Measurements from ENCODE around the gene GPRC5C. TPM values are rescaled to one million over a fixed set of nuclear protein-coding genes. Genes with fewer than 3 reads are reported as not detected.

GPRC5C gene
- total RNA-seq, 1 donor from 2014 or later = 70.4 TPM

DNA sequence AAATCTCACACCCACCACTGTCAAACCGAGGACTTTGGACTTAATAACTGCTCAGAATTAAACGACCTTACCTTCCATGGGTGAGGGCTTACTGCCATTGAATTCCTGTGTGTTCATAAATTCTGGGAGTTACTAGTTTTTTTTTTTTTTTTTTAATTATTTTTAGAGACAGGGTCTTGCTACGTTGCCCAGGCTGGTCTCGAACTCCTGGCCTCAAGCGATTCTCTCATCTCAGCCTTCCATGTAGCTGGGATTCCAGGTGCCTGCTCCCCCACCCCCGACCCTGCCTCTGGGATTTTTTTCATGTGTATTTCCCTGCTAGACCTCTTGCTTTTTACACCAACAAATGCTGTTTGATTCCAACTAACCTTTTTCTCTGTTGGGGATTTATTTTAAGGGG, 19.7 kb downstream of the GPRC5C start:
- Histone ChIP-seq H3K36me3 (ENCODE audit: insufficient read depth, low read length) (no peaks in the 10 kb centered on the region), H3K9me3 (ENCODE audit: insufficient read depth, low read depth, low read length) (no peaks in the 10 kb centered on the region), H2AFZ (ENCODE audit: low read depth, low read length) (no peak overlapping the region), H3K27me3 (ENCODE audit: insufficient read depth, low read length) (peaks cover 6% of the 10 kb centered on the region), H4K20me1 (ENCODE audit: insufficient read depth, low read length) (no peaks in the 10 kb centered on the region), H3K27ac (ENCODE audit: low read depth, low read length) (no peak overlapping the region), H3K9ac (ENCODE audit: low read length) (no peak overlapping the region), H3K4me2 (ENCODE audit: low read length) (no peak overlapping the region), H3K79me2 (ENCODE audit: insufficient read depth, low read length) (no peaks in the 10 kb centered on the region), H3K4me3 (ENCODE audit: insufficient read depth, low read depth, low read length) (no peak overlapping the region), H3K4me1 (ENCODE audit: insufficient read depth, low read length) (peaks cover 4% of the 10 kb centered on the region)
- Mint-ChIP-seq H3K9me3 (ENCODE audit: unreplicated experiment) (no peaks in the 10 kb centered on the region), H3K36me3 (ENCODE audit: low read depth, unreplicated experiment) (peaks cover 16% of the 10 kb centered on the region), H3K27ac (ENCODE audit: unreplicated experiment) (no peak overlapping the region), H3K4me3 (ENCODE audit: unreplicated experiment) (no peak overlapping the region), H3K27me3 (ENCODE audit: low read depth, unreplicated experiment) (peaks cover 11% of the 10 kb centered on the region), H3K4me1 (ENCODE audit: low read depth, unreplicated experiment) (peaks cover 4% of the 10 kb centered on the region)
- no peak for TF ChIP-seq EZH2 (IDR thresholded peaks at IDR 0.05; ENCODE audit: insufficient read depth, low read length)
- TF ChIP-seq, protein P1, sequence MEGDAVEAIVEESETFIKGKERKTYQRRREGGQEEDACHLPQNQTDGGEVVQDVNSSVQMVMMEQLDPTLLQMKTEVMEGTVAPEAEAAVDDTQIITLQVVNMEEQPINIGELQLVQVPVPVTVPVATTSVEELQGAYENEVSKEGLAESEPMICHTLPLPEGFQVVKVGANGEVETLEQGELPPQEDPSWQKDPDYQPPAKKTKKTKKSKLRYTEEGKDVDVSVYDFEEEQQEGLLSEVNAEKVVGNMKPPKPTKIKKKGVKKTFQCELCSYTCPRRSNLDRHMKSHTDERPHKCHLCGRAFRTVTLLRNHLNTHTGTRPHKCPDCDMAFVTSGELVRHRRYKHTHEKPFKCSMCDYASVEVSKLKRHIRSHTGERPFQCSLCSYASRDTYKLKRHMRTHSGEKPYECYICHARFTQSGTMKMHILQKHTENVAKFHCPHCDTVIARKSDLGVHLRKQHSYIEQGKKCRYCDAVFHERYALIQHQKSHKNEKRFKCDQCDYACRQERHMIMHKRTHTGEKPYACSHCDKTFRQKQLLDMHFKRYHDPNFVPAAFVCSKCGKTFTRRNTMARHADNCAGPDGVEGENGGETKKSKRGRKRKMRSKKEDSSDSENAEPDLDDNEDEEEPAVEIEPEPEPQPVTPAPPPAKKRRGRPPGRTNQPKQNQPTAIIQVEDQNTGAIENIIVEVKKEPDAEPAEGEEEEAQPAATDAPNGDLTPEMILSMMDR (IDR thresholded peaks at IDR 0.05; ENCODE audit: insufficient read depth, low read depth, low read length) = no peak
- no peak for DNase-seq (ENCODE audit: low read depth)
- FAIRE-seq = no peak

DNA sequence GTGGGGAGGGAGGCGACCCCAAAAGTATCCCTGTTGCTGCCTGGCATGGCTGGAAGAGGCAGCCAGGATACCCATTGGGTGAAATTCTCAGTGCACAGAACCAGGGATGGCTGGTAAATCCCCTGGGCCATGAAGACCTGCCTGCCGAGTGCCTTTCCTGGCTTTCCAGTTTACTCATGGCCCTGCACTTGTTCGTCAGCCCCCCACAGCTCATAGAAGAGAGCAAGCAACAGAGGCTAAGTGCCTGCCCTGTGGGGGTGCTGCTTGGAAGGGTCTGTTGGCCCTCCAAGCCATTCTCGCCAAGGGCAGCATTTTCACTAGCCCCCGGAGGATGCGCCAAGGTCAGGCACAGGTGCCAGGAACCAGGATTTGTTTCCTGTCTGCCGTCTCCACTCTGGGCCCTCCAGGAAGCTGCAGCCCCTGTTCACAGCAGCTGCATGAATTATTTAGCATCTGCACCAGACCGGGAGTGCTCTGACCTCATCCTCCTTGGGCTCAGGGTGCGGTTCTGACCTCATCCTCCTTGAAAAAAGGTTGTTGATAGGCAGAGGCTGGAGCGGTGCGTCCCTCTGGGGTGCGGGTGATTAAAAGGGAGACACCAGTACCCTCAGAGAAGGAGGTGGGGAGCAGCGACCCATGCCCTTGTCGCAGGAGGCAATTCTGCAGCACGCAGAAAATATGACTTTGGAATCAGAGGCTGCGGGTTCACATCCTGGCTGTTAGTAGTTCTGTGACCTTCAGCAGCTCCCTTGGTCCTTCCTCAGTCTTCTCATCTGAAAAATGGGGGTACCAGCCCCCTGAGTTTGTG, 20.3 kb downstream of the GPRC5C start:
- FAIRE-seq (no peak), DNase-seq (ENCODE audit: low read depth) (no peak)
- Histone ChIP-seq H2AFZ (ENCODE audit: low read depth, low read length) (no peak overlapping the region), H3K27ac (ENCODE audit: low read depth, low read length) (no peak overlapping the region), H3K4me3 (ENCODE audit: insufficient read depth, low read depth, low read length) (no peak overlapping the region), H4K20me1 (ENCODE audit: insufficient read depth, low read length) (no peaks in the 10 kb centered on the region), H3K4me1 (ENCODE audit: insufficient read depth, low read length) (peaks cover 4% of the 10 kb centered on the region), H3K36me3 (ENCODE audit: insufficient read depth, low read length) (no peaks in the 10 kb centered on the region), H3K27me3 (ENCODE audit: insufficient read depth, low read length) (peaks cover 6% of the 10 kb centered on the region), H3K79me2 (ENCODE audit: insufficient read depth, low read length) (no peaks in the 10 kb centered on the region), H3K4me2 (ENCODE audit: low read length) (no peak overlapping the region), H3K9me3 (ENCODE audit: insufficient read depth, low read depth, low read length) (no peaks in the 10 kb centered on the region), H3K9ac (ENCODE audit: low read length) (no peak overlapping the region)
- Mint-ChIP-seq H3K36me3 (ENCODE audit: low read depth, unreplicated experiment) (peaks cover 14% of the 10 kb centered on the region), H3K27ac (ENCODE audit: unreplicated experiment) (peak overlapping the region; percentile 12), H3K9me3 (ENCODE audit: unreplicated experiment) (no peaks in the 10 kb centered on the region), H3K27me3 (ENCODE audit: low read depth, unreplicated experiment) (peaks cover 14% of the 10 kb centered on the region), H3K4me3 (ENCODE audit: unreplicated experiment) (peak overlapping the region; percentile 70), H3K4me1 (ENCODE audit: low read depth, unreplicated experiment) (peaks cover 4% of the 10 kb centered on the region)
- TF ChIP-seq EZH2 (IDR thresholded peaks at IDR 0.05; ENCODE audit: insufficient read depth, low read length) = no peak
- TF ChIP-seq, protein P1 (IDR thresholded peaks at IDR 0.05; ENCODE audit: insufficient read depth, low read depth, low read length) = no peak
